Activated CD4-positive, alpha-beta T cell treated with anti-CD3 and anti-CD28 coated beads, Interleukin-2, amount 50 U/mL, for 24 hours (primary cell): ENCODE results near the gene STXBP4.

Experiments used
- DNase-seq, 2 donors: peaks; one replicate each; pipeline ENCODE4 v3.0.0-alpha.2; 2020; ENCODE audit warnings: low read depth in 1 of 2, low spot score in 1 of 2

STXBP4 gene

DNA sequence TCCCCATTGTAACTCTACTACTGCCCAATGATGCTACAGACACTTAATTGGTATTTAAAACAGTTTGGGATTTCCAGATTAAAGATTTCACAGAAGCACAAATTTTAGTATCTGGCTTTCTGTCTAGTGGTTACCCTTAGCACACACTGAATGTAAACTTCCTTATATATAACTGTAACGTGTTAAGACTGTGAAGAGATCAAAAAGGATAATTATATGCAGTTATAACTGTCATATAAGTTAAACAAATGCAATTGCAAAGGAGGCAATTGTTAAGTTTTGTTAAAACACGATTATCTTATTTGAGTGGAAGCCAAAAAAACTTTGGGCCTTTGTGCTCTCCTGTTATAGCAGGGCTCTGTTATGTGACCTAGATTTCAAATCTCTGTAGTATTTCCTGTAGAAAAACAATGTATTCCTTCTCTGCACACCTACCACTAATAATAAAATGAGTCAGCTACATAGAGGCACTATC, 147.9 kb downstream of the STXBP4 start:
- no peak for DNase-seq

DNA sequence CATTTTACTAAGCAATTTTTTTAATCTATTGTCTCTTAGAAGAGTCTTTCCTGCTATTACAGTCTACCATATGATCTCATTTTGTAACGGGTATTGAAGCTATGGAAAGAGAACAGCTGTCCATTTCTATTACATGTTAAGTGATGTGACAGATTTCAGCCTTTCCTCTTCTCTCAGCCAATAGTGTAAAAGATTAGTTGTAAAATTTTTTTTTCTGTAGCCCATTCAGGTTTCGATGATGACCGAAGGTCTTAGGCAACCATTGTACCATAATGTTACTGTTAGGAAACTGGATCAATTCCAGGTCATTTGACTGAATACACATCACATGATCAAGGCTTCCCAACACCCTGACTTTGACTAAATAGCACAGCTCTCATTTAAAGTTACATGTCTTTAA, 148.6 kb downstream of the STXBP4 start:
- no peak for DNase-seq

DNA sequence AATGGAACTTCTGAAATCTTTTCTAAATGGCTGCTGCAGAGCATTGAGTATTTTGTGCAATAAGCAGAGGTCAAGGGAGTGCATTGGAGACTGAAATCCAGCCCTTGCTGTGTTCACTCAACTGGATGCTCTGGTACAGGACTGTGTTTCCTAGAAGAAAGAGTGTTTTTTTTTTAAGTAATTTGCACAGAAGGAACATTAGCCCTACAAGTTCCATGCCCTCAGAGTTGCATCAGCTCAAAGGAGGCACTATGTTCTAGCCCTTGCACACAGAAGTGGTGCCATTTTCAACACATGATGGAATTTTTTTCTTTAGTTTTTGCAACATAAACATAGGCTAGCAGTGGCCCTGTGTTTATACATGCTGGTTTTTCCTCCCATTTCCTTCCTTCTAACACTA, 152.1 kb downstream of the STXBP4 start:
- no peak for DNase-seq

DNA sequence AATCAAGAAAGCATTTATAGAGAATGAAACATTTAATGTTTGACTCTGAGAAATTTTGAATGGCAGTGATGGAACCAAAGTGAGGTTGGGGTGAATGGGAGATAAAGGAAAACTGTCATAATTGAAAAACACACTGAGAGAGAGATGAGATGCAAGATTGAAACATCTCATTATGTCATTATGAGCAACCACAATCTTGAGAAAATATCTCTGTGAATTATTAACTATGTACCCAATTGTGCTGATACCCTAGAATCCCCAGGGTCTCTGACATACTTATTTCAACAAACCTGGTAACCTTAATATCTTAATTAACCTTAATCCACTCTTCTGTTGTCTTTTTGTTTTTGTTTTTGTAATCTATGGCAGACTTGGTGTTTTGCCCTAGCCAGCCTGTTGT, 152.7 kb downstream of the STXBP4 start:
- no peak for DNase-seq

DNA sequence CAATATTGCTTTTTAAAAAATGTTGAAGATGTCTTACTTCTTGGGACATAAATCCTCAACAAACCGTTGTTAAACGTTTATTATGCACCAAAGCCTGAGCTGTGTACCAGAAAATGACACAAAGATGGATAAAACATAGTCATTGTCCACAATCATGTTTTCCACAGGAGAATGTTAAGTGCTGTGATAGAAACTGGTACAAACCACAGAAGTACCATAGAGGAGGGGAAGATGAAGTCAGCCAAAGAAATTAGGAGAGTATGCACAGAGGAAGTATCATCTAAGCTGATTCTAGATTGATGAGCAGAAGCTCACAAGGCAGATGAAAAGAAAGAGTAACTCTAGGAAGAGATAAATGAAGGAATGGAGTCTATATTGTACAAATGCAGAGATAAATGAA, 153.5 kb downstream of the STXBP4 start:
- no peak for DNase-seq

DNA sequence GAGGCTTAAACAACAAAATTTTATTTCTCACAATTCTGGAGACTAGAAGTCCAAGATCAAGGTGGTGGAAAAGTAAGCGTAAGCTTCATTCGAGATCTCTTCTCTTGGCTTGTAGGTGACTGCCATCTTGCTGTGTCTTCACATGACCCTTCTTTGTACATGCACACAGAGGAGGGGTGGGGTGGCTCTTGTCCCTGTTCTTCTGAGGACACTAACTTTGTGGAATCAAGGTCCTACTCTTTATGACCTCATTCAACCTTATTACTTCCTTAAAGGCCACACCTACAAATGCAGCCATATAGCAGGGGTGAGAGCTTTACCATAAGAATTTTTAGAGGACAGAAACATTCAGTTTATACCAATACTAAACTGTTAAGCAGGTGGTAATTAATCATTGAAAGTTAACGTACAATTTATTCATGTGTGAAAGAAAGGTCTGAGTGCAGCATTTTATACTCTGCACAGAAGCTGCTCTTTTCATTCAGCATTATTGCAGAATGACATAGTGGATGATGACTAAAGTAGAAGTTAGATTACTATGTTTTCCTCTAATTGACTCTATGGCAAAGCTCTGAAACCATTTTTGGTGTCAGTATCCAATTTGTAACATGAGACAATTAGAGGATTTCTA, 156.3 kb downstream of the STXBP4 start:
- no peak for DNase-seq

DNA sequence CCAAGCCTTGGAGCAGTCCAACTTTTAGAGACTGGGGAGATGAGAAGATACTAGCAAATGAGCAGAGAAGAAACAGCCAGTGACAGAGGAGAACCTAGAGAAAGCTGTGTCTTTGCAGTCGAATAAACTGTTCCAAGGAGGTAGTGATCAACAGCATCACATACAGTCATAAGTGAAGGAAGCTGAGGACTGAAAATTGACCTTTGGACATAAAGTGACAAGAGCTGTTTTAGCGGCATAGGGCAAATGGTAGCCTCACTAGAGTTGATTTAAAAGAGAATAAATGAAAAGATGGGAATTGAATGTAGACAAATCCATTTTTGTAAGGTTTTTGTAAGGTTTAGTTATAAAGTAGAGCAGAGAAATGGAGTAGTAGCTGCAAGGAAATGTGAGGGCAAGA, 165.0 kb downstream of the STXBP4 start:
- DNase-seq, result no peak

DNA sequence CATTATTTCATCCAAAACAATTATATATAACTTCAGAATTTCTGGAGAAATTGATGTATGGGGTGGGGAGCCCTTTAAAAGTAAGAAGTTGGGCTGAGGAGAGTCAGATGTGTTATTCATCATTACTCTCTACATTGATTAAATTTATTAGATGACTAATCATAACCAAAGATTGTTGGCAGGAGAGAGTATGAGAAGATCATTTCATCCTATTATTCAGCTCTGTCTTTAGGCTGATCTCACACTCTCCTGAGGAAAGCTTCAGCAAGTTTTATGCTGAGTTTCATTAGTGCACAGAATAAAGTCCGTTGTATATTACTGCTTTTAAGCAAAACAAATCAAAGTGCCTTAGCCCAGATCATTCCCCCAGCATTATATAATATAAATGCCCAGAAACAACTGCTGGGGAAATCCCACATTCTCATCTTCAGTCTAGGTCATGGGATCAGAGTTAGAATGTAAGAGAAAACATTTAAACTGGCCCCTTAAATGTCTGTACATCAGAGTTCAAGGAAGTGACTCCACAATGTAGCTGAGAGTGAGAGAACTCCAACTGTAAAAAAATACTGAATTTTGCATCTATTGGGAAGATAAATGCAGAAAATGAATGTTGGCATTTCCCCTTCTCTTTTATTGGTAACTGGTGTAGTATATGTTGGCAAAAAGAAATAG, 166.1 kb downstream of the STXBP4 start:
- no peak for DNase-seq

DNA sequence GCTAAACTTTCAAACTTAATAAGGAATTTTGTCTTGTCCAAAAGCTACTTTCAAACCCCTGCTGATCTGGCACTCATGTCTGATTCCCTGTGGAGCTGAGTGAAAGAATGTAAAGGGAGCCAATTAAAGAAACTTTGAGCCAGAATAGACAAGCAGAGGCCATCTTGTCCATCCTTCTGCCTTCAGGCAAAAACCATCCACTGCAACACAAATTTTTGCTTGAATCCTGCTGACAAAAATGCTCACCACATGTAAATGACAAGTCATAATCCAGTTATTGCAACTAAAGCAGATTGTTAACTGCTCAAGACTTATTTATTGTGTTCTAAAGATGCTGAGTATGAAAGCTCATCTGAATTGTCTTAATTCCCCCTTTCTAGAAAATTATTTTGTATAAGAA, 172.2 kb downstream of the STXBP4 start:
- DNase-seq, result no peak

DNA sequence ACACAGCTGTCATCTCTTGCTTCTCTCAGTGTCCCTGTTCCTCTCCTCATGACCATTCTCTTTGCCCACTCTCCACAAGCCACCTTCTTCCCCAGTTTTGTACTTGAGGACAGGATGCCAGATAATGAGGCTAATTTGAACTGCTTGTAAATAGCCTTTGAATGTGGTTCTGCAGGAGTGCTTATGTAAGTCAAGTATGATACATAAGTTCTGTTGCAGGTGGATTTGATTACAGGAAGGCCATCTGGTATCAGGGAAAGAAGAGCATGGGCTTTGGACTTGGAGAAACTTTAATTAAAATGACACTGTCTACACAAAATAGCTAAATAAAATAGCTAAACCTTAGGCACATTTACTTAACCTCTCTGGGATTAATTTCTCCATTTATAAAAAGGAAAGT, 176.0 kb downstream of the STXBP4 start:
- DNase-seq, result no peak

DNA sequence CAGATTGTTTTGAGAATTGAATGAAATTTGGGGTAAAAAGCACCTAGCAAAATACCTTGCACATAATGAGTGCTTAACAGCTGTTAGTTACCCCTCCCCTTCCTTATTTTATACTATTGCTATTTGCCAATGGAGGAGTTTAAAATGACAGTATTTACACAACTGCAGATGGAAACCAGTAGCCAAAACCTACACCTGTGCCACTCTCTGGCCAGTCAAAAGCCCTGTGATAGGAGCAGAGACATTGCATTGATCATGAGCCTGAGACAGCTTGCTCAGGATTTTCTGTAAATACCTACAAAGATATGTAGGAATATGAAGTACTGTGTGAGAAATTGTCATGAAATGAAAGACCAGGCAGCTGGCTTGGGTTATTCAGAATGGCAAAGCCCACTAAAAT, 180.9 kb downstream of the STXBP4 start:
- no peak for DNase-seq

DNA sequence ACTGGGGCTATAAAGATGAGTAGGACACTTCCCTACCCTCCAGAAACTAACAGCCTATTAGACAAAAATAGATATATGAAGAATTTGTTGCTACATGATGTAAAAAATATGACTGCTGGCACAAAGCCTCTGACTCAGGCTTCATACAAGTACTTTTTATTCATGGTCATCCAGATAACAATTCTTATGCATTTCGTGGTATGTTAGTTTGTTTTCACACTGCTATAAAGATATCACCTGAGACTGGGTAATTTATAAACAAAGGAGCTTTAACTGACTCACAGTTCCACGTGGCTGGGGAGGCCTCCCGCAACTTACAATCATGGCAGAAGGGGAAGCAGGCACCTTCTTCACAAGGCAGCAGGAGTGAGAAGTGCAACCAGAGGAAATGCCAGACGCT, 183.7 kb downstream of the STXBP4 start:
- DNase-seq, result no peak

DNA sequence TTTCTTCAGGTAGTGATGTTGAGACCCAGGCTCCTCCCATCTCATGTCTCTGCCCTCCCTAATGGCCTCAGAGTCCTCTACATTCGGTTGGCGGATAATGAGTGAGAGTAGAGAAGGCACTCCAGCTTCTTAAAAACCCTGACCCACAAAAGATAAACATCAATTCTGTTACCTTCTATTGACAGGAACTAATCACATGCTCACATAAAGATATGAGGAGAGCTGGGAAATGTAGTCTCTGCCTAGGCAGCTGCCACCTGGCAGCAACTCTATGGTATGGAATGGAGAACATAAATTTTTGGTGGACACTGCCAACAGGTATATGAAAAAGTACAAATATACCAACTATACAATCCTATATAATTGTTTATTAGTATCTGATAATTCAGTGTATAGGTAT, 185.5 kb downstream of the STXBP4 start:
- DNase-seq, result no peak

DNA sequence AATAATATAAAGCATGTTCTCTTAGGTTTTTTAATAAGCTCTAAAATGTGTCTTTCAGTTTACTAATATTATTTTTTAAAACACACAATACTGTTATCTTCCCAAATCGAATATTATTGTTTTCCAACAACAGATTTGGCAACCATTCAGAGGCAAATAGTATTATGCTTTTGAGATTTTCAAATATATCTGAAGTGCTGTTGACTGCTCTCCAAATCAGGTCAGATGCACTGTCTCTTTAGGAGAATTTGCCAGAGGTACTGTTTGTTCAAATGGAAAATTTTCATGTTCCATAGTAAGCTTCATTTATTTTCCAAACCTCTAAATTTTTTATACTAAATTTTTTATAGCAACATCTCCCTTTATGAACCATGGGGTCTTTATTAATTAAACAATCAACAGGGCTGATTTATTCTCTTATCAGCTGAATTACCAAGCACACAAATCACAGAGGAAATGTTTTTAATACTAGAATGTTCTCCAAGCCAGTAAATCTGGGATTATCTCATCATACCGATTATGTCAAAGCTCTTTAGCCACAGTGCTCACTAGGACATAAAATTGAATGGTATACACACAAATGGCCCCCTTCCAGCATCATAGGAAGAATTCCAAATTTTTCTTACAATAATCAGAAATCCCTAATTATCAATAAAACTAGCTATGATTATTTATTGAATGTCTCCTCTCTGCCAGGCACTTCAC, 187.4 kb downstream of the STXBP4 start:
- no peak for DNase-seq

DNA sequence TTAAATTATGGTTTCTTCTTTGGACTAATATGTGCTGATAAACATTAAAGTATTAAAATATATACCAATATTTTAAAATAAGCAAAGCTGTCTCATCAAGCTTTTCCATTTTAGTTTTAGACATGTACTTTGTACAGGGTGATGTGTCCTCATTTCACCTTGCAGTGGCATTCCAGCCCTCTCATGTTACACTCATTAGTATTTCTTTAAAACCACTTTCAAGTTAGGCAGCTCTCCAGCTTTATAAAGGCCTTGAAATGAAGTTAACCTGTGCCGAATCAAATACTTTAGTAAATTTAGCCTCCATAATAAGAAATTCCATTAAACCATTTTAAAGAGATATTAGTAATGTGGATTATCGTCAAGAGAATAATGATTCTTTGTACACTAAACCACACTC, 188.6 kb downstream of the STXBP4 start:
- DNase-seq, result no peak

DNA sequence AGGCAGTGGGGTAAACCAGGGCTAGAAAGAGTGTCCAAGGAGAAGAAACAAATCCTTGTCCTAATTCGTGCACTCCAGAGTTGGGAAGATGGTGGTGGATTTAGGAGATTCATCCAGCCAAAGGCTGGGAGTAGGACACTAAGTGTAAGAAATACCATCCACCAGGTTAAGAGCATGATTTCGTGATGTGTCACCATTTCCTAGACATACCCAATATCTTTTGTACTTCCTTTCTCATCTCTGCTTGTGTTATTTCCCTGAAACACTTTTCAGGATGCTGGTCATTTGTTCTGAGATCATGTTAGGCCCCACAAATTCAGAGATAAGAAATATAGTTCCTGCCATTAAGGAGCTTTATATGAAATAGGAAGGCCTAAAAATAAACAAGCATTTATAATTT, 189.9 kb downstream of the STXBP4 start:
- no peak for DNase-seq

DNA sequence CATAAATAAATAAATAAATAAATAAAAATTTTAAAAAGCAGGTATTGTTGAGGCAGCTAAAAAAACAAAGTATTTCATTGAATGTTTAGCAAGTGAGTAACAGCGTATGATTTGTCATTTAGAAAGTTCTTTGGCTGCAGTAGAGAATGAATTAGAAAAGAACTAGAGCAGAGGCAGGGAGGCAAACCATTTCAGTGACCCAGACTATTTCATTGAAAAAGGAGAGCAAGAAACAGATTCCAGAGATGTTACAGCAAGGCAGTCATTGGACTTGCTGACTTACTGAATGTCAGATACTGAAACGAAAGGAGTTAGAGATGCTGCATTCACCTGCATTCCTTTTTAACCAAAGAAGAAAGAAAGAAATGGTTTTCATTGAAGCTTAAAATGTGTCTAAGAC, 190.7 kb downstream of the STXBP4 start:
- no peak for DNase-seq

DNA sequence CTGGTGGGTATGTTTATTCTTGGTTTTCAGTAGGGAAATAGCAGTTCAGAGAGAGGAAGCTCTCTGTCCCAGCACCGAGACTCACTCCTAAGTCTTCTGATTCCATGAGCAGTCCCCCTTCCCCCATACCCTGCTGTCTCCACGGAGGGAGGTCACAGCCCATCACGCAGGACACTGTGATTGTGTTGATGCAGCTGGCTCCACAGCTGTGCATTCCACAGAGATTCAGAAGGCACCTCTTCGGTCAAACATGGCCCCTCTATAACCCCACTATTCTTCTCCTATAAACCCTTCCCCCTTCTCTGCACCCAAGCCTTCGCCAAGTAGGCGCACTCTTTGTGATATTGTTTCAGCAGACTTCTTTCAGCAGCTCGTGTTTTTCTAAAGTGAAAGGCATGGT, 191.9 kb downstream of the STXBP4 start:
- DNase-seq, result no peak

DNA sequence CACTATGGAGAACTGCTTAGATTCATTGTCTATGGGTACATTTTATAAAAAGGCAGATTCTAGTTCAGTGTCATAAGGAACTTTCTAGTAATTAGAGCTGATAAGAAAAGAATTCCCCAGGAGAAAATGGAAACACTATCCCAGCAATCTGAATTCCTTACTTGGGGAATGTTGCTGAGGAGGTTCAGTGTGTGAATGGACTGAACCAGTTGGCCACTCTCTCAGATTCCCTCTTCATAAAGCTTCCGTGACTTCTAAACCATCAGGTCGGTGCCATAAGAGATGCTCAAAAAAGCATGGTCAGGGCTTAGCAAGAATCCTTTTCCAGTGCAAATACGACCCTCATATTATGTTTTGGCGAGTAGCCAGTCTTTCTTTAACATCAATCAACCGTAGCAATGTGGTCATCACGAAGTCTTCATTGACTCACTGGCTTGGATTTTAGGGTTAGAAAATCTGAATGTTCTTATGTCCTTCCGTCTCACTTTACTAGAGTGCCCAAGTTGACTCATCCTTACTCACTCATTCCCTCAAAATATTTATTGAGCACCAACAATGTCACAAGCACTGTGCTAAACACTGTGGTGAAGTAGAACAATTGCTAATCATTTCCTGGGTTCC, 193.5 kb downstream of the STXBP4 start:
- DNase-seq, result no peak

DNA sequence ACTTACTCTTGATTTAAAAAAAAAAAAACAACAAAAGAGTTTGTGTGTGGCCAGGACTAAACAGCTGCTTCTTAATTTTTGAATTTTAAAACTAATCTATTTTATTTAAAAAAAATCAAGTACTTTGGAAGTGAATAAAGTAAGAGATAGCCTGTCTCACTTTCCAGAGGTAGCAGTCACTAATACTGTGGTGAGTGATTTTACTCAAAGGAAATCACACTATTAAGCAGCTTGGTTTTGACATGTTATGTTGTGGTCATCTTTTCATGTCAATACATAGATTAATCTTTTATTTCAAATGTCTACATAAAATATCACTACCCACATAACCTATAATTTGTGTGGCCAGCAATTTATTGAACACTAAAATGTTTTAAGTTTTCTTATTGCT, 194.0 kb downstream of the STXBP4 start:
- no peak for DNase-seq

DNA sequence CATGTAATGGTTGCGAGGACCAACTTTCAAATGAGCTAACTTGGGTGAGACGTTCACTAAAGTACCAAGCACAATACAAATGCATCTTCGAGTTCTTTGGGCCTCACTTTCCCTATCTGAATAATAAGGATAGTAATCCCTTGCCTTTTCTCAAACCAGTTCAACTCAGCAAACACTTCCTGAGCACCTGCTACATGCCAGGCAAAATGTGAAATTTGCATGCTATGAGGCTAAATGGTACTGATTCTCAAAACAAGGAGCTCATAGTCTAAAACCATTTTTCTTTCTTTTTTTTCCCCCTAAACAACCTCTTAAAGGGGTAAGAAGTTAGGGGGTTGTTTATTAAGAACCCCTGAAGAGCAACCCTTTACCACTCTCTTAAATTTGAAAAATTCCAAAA, 194.8 kb downstream of the STXBP4 start:
- DNase-seq, result no peak

DNA sequence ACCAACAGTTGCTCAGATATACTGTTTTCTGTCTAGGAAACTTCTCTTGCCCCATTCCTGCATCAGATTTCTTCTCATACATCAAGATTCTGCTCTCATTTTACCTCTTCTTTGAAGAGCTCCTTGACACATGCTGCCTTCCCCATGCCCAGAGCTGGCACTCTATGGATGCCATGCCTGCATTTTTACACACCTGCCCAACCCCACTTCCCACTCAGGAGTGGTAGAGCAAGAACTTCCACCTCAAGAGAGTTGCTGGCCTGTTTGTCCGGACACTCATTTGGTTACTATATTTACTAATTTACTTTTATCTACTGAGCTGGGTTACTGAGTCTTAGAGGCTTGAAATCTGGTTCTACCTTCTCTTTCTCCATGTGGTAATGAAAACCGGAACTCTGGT, 197.9 kb downstream of the STXBP4 start:
- DNase-seq, result no peak
